MM.1S (cell line): ENCODE results near the gene ANKLE1.

ENCODE experiments used
- CTCF ChIP-seq: fragments of 300-600 bp; sonication (generic); IDR thresholded peaks from 2 replicates; pipeline ENCODE4 v1.5.1; 2016; ENCODE audit warnings: antibody characterized with exemption, low read length, mixed read lengths
- EZH2 ChIP-seq: fragments of 300-600 bp; sonication (generic); optimal IDR thresholded peaks from 2 replicates; pipeline ENCODE3; 2017; ENCODE audit warnings: low read depth, mild to moderate bottlenecking, antibody characterized with exemption, low read length, mixed read lengths

GRCh38 chr19:17302391-17303166 lies 20.9 kb downstream of the ANKLE1 start:
- no peak for TF ChIP-seq EZH2
- no peak for TF ChIP-seq CTCF
